Measurements from ENCODE around the gene CIB4.

GRCh38 chr2:26655611-26656195 lies 14.5 kb upstream of the CIB4 start:
- TF ChIP-seq EZH2phosphoT487 (IDR thresholded peaks at IDR 0.05; ENCODE audit: low read depth, severe bottlenecking, unreplicated experiment) (no peak), EZH2 (IDR thresholded peaks at IDR 0.05; ENCODE audit: borderline replicate concordance) (no peak)
- TF ChIP-seq, protein P1, sequence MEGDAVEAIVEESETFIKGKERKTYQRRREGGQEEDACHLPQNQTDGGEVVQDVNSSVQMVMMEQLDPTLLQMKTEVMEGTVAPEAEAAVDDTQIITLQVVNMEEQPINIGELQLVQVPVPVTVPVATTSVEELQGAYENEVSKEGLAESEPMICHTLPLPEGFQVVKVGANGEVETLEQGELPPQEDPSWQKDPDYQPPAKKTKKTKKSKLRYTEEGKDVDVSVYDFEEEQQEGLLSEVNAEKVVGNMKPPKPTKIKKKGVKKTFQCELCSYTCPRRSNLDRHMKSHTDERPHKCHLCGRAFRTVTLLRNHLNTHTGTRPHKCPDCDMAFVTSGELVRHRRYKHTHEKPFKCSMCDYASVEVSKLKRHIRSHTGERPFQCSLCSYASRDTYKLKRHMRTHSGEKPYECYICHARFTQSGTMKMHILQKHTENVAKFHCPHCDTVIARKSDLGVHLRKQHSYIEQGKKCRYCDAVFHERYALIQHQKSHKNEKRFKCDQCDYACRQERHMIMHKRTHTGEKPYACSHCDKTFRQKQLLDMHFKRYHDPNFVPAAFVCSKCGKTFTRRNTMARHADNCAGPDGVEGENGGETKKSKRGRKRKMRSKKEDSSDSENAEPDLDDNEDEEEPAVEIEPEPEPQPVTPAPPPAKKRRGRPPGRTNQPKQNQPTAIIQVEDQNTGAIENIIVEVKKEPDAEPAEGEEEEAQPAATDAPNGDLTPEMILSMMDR (IDR thresholded peaks at IDR 0.05; ENCODE audit: poor library complexity): no peak

Measured in hepatocyte (in vitro differentiated cells).